RWPE2 (cell line): ENCODE measurements around the gene AGTPBP1.

Source experiments
- ATAC-seq: fragments of 200-7000 bp; cut with Tn5 transposase; 3 replicates; pipeline ENCODE4 v1.9.1; 2021; ENCODE audit warnings: low read depth
- DNase-seq: peaks from one replicate; pipeline ENCODE4 v3.0.0-alpha.2; 2020; ENCODE audit warnings: low spot score
- H3K27ac ChIP-seq: fragments of 450-650 bp; 2 replicates; pipeline ENCODE4 v1.5.1; 2017; ENCODE audit warnings: mild to moderate bottlenecking; ENCODE audit not compliant: poor library complexity, severe bottlenecking
- H3K27me3 ChIP-seq: fragments of 250-450 bp; sonication (Bioruptor Pico); 2 replicates; pipeline ENCODE4 v1.5.1; 2021; ENCODE audit warnings: mild to moderate bottlenecking, moderate library complexity; ENCODE audit not compliant: insufficient read depth, poor library complexity, severe bottlenecking
- H3K36me3 ChIP-seq: fragments of 250-450 bp; sonication (Bioruptor Pico); 2 replicates; pipeline ENCODE4 v1.5.1; 2020; ENCODE audit warnings: low read depth, mild to moderate bottlenecking, moderate library complexity
- H3K4me1 ChIP-seq: fragments of 250-450 bp; sonication (Bioruptor Pico); 2 replicates; pipeline ENCODE4 v1.5.1; 2021; ENCODE audit warnings: mild to moderate bottlenecking, moderate library complexity; ENCODE audit not compliant: insufficient read depth, poor library complexity, severe bottlenecking
- H3K4me3 ChIP-seq: fragments of 250-450 bp; sonication (Bioruptor Pico); 2 replicates; pipeline ENCODE4 v1.5.1; 2021; ENCODE audit warnings: mild to moderate bottlenecking, moderate library complexity; ENCODE audit not compliant: severe bottlenecking
- H3K9me3 ChIP-seq: fragments of 250-450 bp; sonication (Bioruptor Pico); 2 replicates; pipeline ENCODE4 v1.5.1; 2021; ENCODE audit warnings: mild to moderate bottlenecking, moderate library complexity; ENCODE audit not compliant: severe bottlenecking
- TF ChIP-seq, protein P1 (sequence below): fragments of 450-650 bp; IDR thresholded peaks from one replicate; pipeline ENCODE4 v1.5.1; 2017; ENCODE audit warnings: mild to moderate bottlenecking, moderate library complexity; ENCODE audit not compliant: poor library complexity, severe bottlenecking

Gene AGTPBP1

DNA sequence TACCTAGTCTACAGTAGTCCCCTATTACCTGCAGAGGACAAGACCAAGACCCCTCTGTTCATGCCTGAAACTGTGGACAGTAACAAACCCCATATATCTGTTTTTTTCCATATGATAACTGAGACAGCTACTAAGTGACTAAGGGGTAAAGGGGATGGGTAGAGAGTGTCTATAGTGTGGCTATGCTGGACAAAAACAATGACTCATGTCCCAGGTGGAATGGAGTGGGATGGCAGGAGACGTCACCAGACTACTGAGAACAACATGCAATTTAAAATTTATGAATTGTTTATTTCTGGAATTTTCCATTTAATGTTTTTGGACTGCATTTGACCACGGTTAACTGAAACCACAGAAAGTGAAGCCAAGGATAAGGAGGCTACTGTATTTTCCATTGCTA is 171.8 kb downstream of the AGTPBP1 start:
- Histone ChIP-seq H3K36me3 (no peaks in the 10 kb centered on the region), H3K4me1 (no peaks in the 10 kb centered on the region), H3K4me3 (no peak overlapping the region), H3K9me3 (no peaks in the 10 kb centered on the region), H3K27ac (no peak overlapping the region), H3K27me3 (no peaks in the 10 kb centered on the region)
- TF ChIP-seq, protein P1, sequence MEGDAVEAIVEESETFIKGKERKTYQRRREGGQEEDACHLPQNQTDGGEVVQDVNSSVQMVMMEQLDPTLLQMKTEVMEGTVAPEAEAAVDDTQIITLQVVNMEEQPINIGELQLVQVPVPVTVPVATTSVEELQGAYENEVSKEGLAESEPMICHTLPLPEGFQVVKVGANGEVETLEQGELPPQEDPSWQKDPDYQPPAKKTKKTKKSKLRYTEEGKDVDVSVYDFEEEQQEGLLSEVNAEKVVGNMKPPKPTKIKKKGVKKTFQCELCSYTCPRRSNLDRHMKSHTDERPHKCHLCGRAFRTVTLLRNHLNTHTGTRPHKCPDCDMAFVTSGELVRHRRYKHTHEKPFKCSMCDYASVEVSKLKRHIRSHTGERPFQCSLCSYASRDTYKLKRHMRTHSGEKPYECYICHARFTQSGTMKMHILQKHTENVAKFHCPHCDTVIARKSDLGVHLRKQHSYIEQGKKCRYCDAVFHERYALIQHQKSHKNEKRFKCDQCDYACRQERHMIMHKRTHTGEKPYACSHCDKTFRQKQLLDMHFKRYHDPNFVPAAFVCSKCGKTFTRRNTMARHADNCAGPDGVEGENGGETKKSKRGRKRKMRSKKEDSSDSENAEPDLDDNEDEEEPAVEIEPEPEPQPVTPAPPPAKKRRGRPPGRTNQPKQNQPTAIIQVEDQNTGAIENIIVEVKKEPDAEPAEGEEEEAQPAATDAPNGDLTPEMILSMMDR: no peak
- DNase-seq: no peak
- ATAC-seq: peak; percentile 71

DNA sequence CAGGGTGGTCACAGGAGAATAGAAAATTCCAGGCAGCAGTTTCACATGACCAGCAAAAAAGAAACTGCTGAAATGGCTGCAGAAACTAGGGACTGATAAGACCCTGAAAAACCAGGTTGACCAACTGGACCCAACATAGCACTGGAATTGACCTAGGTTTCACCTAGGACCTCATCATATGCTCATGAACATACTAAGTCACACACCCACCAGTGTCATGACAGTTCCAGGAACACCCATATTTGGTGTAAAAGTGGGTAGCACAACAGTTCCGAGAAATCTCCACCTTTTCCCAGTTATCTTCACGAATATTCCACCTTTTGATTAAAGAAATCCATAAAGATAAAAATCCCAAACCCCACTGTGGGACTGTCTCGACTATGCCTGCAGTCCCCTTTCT is 182.2 kb downstream of the AGTPBP1 start:
- Histone ChIP-seq H3K36me3 (no peaks in the 10 kb centered on the region), H3K27me3 (no peaks in the 10 kb centered on the region), H3K9me3 (no peaks in the 10 kb centered on the region), H3K27ac (no peak overlapping the region), H3K4me1 (no peaks in the 10 kb centered on the region), H3K4me3 (no peak overlapping the region)
- no peak for ATAC-seq
- TF ChIP-seq, protein P1: no peak
- DNase-seq: no peak

DNA sequence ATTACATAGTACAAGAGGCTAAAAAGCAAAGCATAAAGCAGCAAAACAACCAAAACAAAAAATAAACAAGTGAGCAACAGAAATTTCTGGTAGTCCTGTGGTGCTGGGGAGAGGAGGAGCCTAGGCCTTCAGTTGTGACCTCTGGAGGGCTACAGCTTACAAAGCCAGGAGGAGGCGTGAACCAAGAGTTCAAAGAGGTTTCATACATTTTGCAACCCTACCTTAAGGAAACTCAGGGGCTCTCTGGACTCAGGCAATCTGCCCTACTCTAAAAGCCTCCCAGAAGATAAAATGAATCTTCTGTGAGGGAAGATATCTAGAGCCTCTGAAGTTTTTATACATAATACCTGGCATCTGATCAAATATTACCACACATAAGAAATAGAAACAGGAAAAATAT is 187.4 kb downstream of the AGTPBP1 start:
- H3K36me3 ChIP-seq: no peaks in the 10 kb centered on the region
- TF ChIP-seq, protein P1: no peak
- no peak for ATAC-seq
- H3K4me3 ChIP-seq: no peak overlapping the region
- no peaks in the 10 kb centered on the region for H3K9me3 ChIP-seq
- H3K27me3 ChIP-seq: no peaks in the 10 kb centered on the region
- no peak overlapping the region for H3K27ac ChIP-seq
- no peak for DNase-seq
- no peaks in the 10 kb centered on the region for H3K4me1 ChIP-seq

DNA sequence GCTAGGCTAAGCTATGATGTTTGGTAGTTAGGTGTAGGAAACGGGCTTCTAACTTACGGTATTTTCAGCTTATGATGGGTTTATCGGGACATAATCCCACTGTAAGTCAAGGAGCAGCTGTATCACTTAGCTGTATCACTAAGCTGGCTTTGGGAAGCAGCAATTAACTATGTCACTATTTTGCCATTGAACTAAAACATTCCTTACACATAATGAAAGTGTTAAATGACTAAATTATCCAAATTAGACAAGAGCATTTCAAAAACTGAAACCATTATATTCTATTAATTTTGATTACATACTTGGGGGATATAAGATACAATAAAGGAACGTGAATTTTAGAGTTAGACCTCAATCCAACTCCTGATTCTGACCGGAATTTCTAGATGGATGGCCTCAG is 188.3 kb downstream of the AGTPBP1 start:
- Histone ChIP-seq H3K4me3 (no peak overlapping the region), H3K36me3 (no peaks in the 10 kb centered on the region), H3K4me1 (no peaks in the 10 kb centered on the region), H3K27me3 (no peaks in the 10 kb centered on the region), H3K27ac (no peak overlapping the region), H3K9me3 (no peaks in the 10 kb centered on the region)
- DNase-seq: no peak
- TF ChIP-seq, protein P1: no peak
- no peak for ATAC-seq

DNA sequence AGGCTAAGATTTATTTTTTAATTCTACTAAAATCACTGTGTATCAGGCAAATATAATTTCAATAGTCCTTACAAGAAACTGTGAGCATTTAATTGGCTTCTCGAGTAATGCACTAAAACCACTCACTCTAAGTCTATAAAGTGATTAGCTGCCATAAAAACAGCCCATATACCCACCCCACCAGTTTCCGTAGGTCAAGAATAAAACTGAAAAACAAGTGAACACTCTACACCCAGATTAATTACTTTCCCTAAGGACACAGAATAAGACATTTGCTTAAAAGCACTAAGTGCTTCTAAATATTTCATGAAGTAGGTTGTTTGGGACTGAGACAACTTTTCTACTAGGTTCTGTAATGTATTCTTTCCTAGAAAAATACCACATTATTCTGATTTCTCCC is 194.2 kb downstream of the AGTPBP1 start:
- H3K27ac ChIP-seq: no peak overlapping the region
- H3K4me3 ChIP-seq: no peak overlapping the region
- ATAC-seq (no peak), DNase-seq (no peak)
- H3K36me3 ChIP-seq: no peaks in the 10 kb centered on the region
- H3K27me3 ChIP-seq: no peaks in the 10 kb centered on the region
- no peaks in the 10 kb centered on the region for H3K9me3 ChIP-seq
- no peaks in the 10 kb centered on the region for H3K4me1 ChIP-seq
- TF ChIP-seq, protein P1: no peak
